GM19455 (cell line): ENCODE data around the gene COL1A1.

ENCODE experiments used
- ATAC-seq: cut with Tn5 transposase; IDR thresholded peaks from one replicate; pipeline ENCODE4 v1.9.1; 2021; ENCODE audit not compliant: unreplicated experiment

The COL1A1 gene

GRCh38 chr17:50174444-50174843 is 27.0 kb downstream of the COL1A1 start:
- no peak for ATAC-seq

DNA sequence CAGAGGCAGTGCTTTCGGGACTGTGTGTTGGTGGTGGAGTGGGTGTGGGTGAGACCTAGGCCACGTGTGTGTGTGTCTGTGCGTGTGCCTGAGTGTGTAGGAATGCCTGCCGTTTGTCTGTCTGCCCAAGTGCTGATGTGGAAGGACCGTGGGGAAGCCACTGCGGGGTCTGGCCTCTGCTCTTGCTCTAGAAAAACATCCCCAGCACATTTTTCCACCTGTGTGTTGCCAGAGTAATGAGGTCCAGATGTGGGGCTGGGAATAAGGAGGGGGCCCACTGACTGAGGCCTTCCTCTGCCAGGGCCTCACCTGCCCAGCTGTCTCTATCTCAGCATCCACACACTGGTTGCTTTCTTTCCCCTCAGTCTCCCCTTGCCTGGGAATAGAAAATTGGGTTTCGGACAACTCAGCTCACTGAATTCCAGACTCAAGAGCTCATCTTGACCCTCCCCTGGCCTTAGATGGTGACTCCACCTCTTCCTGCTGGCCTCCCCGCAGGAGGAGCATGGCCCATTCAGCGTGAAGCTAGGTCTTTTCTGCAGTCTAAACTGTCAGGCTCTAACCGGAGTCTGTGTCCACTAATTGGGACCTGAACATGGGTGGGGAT is 28.0 kb downstream of the COL1A1 start:
- no peak for ATAC-seq

DNA sequence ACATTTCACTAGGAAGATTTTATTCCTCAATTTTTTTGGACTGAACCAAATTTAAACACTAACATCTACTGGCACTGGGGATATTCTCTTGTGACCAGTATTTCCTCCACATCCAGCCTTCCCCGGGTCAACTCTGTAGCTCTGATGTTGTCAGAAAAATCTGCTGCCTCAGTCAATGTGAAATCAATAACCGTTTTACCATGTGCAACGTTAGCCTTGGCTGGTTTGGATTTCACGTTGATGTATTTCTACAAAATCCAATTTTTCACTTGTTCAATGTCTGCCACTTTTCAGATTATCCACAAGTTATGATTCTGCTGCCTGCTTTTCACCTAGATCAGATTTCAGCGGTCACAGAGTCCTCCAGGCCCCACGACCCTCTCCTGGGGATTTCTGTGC is 28.5 kb downstream of the COL1A1 start:
- ATAC-seq: no peak

GRCh38 chr17:50172130-50172529 is 29.3 kb downstream of the COL1A1 start:
- no peak for ATAC-seq

- no peak for ATAC-seq
Measured at GRCh38 chr17:50171371-50172071, 29.9 kb downstream of the COL1A1 start.

DNA sequence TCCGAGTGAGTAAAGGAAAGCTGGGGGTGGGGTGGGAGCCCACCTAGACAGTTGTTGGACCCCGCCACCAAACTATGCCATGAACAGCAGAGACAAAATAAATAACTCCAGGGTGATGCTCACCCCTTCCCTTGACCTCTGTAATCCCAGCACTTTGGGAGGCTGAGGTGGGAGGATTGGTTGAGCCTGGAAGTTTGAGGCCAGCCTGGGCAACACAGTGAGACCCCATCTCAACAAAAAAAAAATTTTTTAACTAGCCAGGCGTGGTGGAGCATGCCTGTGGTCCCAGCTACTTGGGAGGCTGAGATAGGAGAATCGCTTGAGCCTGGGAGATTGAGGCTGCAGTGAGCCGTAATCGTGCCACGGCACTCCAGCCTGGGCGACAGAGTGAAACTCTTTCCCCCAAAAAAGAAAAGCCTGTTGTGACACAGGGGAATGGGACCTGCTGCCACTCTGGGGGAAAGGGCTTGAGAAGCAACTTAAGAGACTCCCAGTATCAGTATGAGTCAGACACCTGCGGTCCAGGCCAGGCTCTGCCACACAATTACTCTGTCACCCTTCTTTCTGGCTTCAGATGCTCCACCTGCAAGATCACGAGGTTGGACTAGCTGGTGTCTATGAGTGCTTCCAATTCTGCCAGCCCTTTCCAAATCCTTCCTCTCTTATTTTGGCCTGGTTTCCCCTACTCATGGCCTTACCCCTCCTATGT is 30.6 kb downstream of the COL1A1 start:
- no peak for ATAC-seq

GRCh38 chr17:50169881-50170459 is 31.5 kb downstream of the COL1A1 start:
- no peak for ATAC-seq

DNA sequence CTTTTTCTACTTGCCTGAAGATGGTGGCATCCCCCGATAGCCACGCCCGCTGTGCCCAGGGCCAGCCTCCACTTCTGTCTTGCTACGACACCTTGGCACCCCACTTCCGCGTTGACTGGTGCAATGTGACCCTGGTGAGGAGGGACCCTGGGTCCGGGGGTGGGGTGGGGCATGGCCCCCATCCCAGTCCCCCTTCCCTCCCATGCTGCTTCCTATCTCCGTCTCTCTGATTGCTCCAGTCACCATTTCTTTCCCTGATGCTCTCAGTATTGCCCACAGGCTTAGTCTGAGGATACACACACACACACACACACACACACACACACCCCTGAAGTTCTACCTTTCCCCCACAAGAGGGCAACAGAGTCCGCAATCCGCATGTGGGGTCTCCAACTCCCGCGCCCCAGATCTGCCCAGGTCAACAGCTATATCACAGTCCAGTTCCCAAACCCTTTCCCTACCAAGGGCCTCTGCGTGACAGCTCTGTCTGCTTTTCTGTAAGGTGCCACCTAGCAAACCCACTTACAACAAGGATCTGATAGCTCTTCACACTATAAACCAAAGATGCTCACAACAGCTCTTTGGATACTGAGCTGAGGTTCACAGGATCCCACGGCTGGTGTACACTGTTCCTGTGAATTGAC is 32.2 kb downstream of the COL1A1 start:
- no peak for ATAC-seq

DNA sequence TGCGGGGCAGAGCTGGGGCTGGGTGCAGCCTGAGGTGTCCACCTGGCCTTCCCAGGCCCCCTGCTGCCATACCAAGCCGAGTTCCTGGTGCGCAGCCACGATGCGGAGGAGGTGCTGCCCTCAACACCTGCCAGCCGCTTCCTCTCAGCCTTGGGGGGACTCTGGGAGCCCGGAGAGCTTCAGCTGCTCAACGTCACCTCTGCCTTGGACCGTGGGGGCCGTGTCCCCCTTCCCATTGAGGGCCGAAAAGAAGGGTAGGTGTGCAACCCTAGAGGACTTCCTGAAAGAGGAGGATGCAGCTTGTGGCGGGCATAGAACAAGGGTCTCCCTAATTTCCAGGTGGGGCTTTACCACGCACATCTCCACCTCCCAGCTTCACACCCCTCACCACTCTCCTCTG is 33.1 kb downstream of the COL1A1 start:
- ATAC-seq: no peak

- ATAC-seq: no peak
Measured at GRCh38 chr17:50167371-50167770, 34.1 kb downstream of the COL1A1 start.

- no peak for ATAC-seq
Measured at GRCh38 chr17:50166518-50167181, 34.8 kb downstream of the COL1A1 start.

DNA sequence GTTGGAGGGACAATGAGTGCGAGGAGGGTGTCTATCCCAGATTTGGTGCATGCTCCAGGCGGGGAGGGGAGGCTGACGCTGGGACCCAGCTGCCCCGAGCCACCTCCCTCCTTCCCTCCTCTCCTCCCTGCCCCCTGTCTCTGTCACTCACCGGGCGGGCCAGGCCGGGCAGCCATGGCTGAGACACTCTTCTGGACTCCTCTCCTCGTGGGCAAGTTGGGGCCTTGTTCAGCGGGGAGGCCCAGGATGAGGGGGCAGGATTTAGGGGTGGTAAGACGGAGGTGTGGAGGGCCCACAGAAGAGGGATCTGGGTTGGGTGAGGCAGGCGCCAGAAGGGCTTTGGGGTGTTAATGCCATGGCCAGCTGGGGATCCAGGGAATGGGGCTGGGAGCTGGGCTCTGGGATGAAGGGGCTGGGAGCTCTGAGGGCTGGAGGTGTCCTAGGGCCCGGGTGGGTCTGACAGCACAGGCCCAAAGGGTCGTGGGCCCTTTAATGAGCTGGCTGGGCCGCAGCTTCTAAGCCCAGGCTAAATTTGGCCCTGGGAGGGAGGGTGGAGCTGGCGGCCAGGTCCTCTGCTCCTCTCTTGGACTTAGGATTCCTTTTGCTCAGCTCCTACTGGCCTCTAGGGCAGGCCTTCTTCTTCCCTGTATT is 35.4 kb downstream of the COL1A1 start, which contains the start of gene SGCA:
Gene SGCA, plus strand, starts transcription at position 139 of the 651 bp plus-strand sequence. Its CDS starts 36 bp downstream, at position 175.
- no peak for ATAC-seq

GRCh38 chr17:50165466-50165865 is 36.0 kb downstream of the COL1A1 start:
- ATAC-seq: no peak

DNA sequence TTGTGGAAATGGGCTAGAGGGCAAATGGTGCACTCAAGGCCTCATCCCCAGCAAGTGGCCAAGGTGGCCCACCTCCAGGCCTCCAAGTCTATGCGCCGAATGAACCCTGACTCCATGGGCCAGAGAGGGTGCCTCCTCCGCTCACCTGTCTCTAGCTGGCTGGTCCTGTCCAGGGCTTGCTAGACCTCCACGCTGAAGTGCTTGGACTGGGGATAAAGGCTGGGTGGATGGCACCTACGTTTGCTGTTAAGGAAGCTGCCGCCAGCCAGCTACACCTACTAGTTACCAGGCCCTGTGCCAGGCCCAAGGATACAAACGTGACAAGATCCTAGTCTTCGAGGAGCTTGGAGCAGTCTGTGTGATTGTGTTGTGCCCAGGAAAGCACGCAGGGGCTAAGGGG is 36.4 kb downstream of the COL1A1 start:
- ATAC-seq: no peak

- ATAC-seq: no peak
Measured at GRCh38 chr17:50164697-50164988, 36.8 kb downstream of the COL1A1 start.

- no peak for ATAC-seq
Measured at GRCh38 chr17:50163843-50164696, 37.4 kb downstream of the COL1A1 start.

GRCh38 chr17:50162466-50163254 is 38.8 kb downstream of the COL1A1 start:
- ATAC-seq: no peak

GRCh38 chr17:50161911-50162288 is 39.5 kb downstream of the COL1A1 start:
- no peak for ATAC-seq
